Measurements from ENCODE around the gene AKT3. TPM values are rescaled to one million over a fixed set of nuclear protein-coding genes. Genes with fewer than 3 reads are reported as not detected.

Gene AKT3
- total RNA-seq, 1 experiment from 2014 or later, result 18.7 TPM

DNA sequence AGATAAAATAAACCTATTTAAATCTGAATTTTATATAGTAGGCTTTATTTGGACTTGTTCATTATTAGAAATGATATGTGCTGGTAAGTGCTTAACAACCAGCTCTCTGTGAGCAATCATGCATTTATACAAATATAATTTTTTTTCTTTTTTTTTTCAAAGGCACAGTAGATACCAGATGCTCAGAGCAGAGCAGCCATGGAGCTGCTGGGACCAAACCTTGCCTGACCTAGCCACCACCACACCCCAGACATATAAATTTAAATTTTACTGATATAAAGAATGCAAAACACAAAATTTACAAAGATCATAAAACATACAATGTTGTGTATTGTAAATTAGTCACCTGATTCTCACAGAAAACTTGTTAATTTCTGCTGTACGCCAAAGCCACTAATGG lies 303.6 kb downstream of the AKT3 start:
- no TSS peak for BruUV-seq (replicated peaks)
- Histone ChIP-seq H3K27ac (ENCODE audit: low read length) (no peak overlapping the region), H4K20me1 (ENCODE audit: low read length) (no peaks in the 10 kb centered on the region), H3F3A (ENCODE audit: low read length, unreplicated experiment) (no peaks in the 10 kb centered on the region), H2AFZ (ENCODE audit: low read length) (no peak overlapping the region), H3K79me2 (ENCODE audit: low read length) (no peaks in the 10 kb centered on the region), H3K27me3 (ENCODE audit: low read length) (no peaks in the 10 kb centered on the region), H3K9ac (ENCODE audit: low read length) (no peak overlapping the region), H3K9me3 (ENCODE audit: low read length) (no peaks in the 10 kb centered on the region), H3K36me3 (ENCODE audit: low read depth, low read length) (no peaks in the 10 kb centered on the region), H3K4me1 (ENCODE audit: insufficient read depth, low read length) (0 out of 2 replicates have a peak, but pooled peaks cover 12% of the 10 kb centered on the region), H3K9me2 (replicated peaks; ENCODE audit: low read length) (no peaks in the 10 kb centered on the region), H3K4me3 (ENCODE audit: low read length) (no peak overlapping the region), H3K4me2 (ENCODE audit: low read length) (no peak overlapping the region)
- intact Hi-C loops (cut with micrococcal nuclease), result no loop called here
- ChIA-PET POLR2A (ENCODE audit: unreplicated experiment) (no interaction called here), CTCF (no interaction called here)
- TF ChIP-seq EZH2 (IDR thresholded peaks at IDR 0.05; ENCODE audit: low read length, unreplicated experiment), result no peak
- no peak for TF ChIP-seq EZH2phosphoT487 (IDR thresholded peaks at IDR 0.05; ENCODE audit: borderline replicate concordance, low read length)
- TF ChIP-seq, protein P1, sequence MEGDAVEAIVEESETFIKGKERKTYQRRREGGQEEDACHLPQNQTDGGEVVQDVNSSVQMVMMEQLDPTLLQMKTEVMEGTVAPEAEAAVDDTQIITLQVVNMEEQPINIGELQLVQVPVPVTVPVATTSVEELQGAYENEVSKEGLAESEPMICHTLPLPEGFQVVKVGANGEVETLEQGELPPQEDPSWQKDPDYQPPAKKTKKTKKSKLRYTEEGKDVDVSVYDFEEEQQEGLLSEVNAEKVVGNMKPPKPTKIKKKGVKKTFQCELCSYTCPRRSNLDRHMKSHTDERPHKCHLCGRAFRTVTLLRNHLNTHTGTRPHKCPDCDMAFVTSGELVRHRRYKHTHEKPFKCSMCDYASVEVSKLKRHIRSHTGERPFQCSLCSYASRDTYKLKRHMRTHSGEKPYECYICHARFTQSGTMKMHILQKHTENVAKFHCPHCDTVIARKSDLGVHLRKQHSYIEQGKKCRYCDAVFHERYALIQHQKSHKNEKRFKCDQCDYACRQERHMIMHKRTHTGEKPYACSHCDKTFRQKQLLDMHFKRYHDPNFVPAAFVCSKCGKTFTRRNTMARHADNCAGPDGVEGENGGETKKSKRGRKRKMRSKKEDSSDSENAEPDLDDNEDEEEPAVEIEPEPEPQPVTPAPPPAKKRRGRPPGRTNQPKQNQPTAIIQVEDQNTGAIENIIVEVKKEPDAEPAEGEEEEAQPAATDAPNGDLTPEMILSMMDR (conservative IDR thresholded peaks at IDR 0.05; ENCODE audit: low read depth, low read length), result no peak
- ATAC-seq (no peak), DNase-seq (no peak)

- no peak for TF ChIP-seq EZH2 (IDR thresholded peaks at IDR 0.05; ENCODE audit: low read length, unreplicated experiment)
- TF ChIP-seq EZH2phosphoT487 (IDR thresholded peaks at IDR 0.05; ENCODE audit: borderline replicate concordance, low read length), result no peak
- TF ChIP-seq, protein P1 (conservative IDR thresholded peaks at IDR 0.05; ENCODE audit: low read depth, low read length), result no peak
- no peak overlapping the region for H2AFZ ChIP-seq (ENCODE audit: low read length)
- peak; percentile 13; the same call in 1 of the 2 replicates for ATAC-seq
- no peaks in the 10 kb centered on the region for H3K27me3 ChIP-seq (ENCODE audit: low read length)
- H3K27ac ChIP-seq (ENCODE audit: low read length), result no peak overlapping the region
- no peaks in the 10 kb centered on the region for H3K79me2 ChIP-seq (ENCODE audit: low read length)
- ChIA-PET CTCF (no interaction called here), POLR2A (ENCODE audit: unreplicated experiment) (no interaction called here)
- no TSS peak for BruUV-seq (replicated peaks)
- H3K9me2 ChIP-seq (replicated peaks; ENCODE audit: low read length), result no peaks in the 10 kb centered on the region
- no peak for DNase-seq
- no peak overlapping the region for H3K4me2 ChIP-seq (ENCODE audit: low read length)
- intact Hi-C loops (cut with micrococcal nuclease), result no loop called here
- H3K9me3 ChIP-seq (ENCODE audit: low read length), result no peaks in the 10 kb centered on the region
- no peaks in the 10 kb centered on the region for H3K36me3 ChIP-seq (ENCODE audit: low read depth, low read length)
- H3F3A ChIP-seq (ENCODE audit: low read length, unreplicated experiment), result no peaks in the 10 kb centered on the region
- H4K20me1 ChIP-seq (ENCODE audit: low read length), result no peaks in the 10 kb centered on the region
- 0 out of 2 replicates have a peak, but pooled peaks cover 7% of the 10 kb centered on the region for H3K4me1 ChIP-seq (ENCODE audit: insufficient read depth, low read length)
- H3K4me3 ChIP-seq (ENCODE audit: low read length), result no peak overlapping the region
- no peak overlapping the region for H3K9ac ChIP-seq (ENCODE audit: low read length)
Observed at GRCh38 chr1:243543501-243543900, 306.5 kb downstream of the AKT3 start.

GRCh38 chr1:243542739-243543415 lies 307.2 kb downstream of the AKT3 start:
- no peak overlapping the region for H3K4me3 ChIP-seq (ENCODE audit: low read length)
- no peaks in the 10 kb centered on the region for H4K20me1 ChIP-seq (ENCODE audit: low read length)
- DNase-seq, result peak; percentile 46
- H3K79me2 ChIP-seq (ENCODE audit: low read length), result no peaks in the 10 kb centered on the region
- peak; percentile 64 for ATAC-seq
- 0 out of 2 replicates have a peak, but pooled peaks cover 7% of the 10 kb centered on the region for H3K4me1 ChIP-seq (ENCODE audit: insufficient read depth, low read length)
- H3K9me2 ChIP-seq (replicated peaks; ENCODE audit: low read length), result no peaks in the 10 kb centered on the region
- no peaks in the 10 kb centered on the region for H3F3A ChIP-seq (ENCODE audit: low read length, unreplicated experiment)
- H3K36me3 ChIP-seq (ENCODE audit: low read depth, low read length), result no peaks in the 10 kb centered on the region
- H3K9me3 ChIP-seq (ENCODE audit: low read length), result no peaks in the 10 kb centered on the region
- CTCF ChIA-PET, result interaction anchor here (0.7 kb wide), 1 partner anchor 1102 kb away, joined by 3 read pairs; no protein-coding TSS in a partner anchor
- no peak overlapping the region for H3K4me2 ChIP-seq (ENCODE audit: low read length)
- no peaks in the 10 kb centered on the region for H3K27me3 ChIP-seq (ENCODE audit: low read length)
- TF ChIP-seq, protein P1 (conservative IDR thresholded peaks at IDR 0.05; ENCODE audit: low read depth, low read length), result peak; percentile 42
- no peak for TF ChIP-seq EZH2 (IDR thresholded peaks at IDR 0.05; ENCODE audit: low read length, unreplicated experiment)
- intact Hi-C loops (cut with micrococcal nuclease), result no loop called here
- no peak overlapping the region for H3K9ac ChIP-seq (ENCODE audit: low read length)
- no peak overlapping the region for H2AFZ ChIP-seq (ENCODE audit: low read length)
- no TSS peak for BruUV-seq (replicated peaks)
- H3K27ac ChIP-seq (ENCODE audit: low read length), result no peak overlapping the region
- POLR2A ChIA-PET (ENCODE audit: unreplicated experiment), result no interaction called here
